ENCODE measurements around the gene RMND5B. TPM values are rescaled to one million over a fixed set of nuclear protein-coding genes. Genes with fewer than 3 reads are reported as not detected.
A peak's percentile ranks its signal among the peaks of the same experiment; 100 is the strongest.

RMND5B gene
- total RNA-seq, 1 experiment from 2014 or later = 48.4 TPM

- H3K36me3 Mint-ChIP-seq (ENCODE audit: insufficient read depth, unreplicated experiment) = peaks cover 86% of the 10 kb centered on the region
- Histone ChIP-seq H3K4me1 (peaks cover 5% of the 10 kb centered on the region), H3K27me3 (replicated peaks; ENCODE audit: control insufficient read depth, insufficient read depth, low read length) (no peaks in the 10 kb centered on the region), H3K4me3 (ENCODE audit: low read depth, low read length) (no peak overlapping the region), H3K9me3 (no peaks in the 10 kb centered on the region), H3K36me3 (ENCODE audit: control insufficient read depth, insufficient read depth, low read length) (peaks cover 5% of the 10 kb centered on the region; the same call in 1 of the 2 replicates)
- ChIA-PET CTCF (interaction anchor here (0.6 to 1.2 kb wide), 3 partner anchors 9 to 73 kb away, joined by 3 to 13 read pairs (median 8); no protein-coding TSS in a partner anchor), POLR2A (no interaction called here)
- no peak for TF ChIP-seq CTCF (IDR thresholded peaks at IDR 0.05; ENCODE audit: insufficient read depth in 1 of 2, low read depth in 1 of 2, low read length in 1 of 2, severe bottlenecking in 1 of 2, unreplicated experiment in 1 of 2)
- H3K4me3 Mint-ChIP-seq (ENCODE audit: unreplicated experiment) = no peak overlapping the region
- BruUV-seq (replicated peaks) = no TSS peak
- intact Hi-C loops (cut with micrococcal nuclease; ENCODE audit: unreplicated experiment) = no loop called here
- H3K27me3 Mint-ChIP-seq (ENCODE audit: insufficient read depth, unreplicated experiment) = no peaks in the 10 kb centered on the region
- H3K9me3 Mint-ChIP-seq (ENCODE audit: unreplicated experiment) = no peaks in the 10 kb centered on the region
- peak overlapping the region; percentile 34 for H3K27ac Mint-ChIP-seq (ENCODE audit: unreplicated experiment)
- DNase-seq = no peak
- H3K4me1 Mint-ChIP-seq (ENCODE audit: low read depth, unreplicated experiment) = no peaks in the 10 kb centered on the region
Measured at GRCh38 chr5:178149199-178149932, 18.6 kb downstream of the RMND5B start.

DNA sequence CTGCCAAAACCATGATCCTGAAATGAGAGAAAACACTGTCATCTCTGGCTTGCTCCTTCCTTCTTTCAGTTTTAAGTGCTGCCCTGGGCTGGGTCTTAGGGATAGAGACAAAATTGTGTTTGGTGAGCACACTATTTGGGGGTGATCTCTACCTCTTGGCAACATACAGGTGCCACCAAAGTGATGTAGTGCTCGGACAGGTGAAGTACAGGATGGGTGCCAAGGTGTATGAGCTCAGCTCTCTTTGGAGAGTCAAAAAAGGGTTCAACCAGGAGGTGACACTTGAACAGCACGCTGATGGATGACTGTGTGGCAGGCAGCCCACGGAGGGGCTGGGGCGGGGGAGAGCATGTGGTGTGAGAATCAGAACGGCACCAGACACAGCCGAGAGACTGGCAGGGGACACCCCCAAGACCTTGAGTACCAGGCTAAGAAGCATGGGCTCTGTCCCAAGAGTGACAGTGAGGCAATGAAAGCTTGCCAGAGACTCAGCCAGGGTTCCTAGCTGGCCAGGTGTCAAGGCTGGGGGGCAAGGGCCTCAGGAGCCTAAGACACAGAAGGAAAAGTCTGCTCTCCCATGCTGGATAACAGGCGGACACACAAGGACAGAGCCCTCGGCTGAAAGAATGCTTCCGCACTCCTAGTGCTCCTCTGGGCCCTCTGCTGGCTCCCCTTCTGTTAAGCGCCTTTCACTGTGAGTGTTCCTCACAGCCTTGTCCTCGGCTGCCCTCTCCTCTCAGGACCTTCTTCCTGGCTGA is 20.3 kb downstream of the RMND5B start:
- no TSS peak for BruUV-seq (replicated peaks)
- ChIA-PET POLR2A (no interaction called here), CTCF (interaction anchor here (1.0 kb wide), 1 partner anchor 75 kb away, joined by 9 read pairs; no protein-coding TSS in a partner anchor)
- peak in 1 of 2 experiments; percentile 51 for DNase-seq
- H3K4me1 ChIP-seq = peaks cover 6% of the 10 kb centered on the region
- H3K36me3 ChIP-seq (ENCODE audit: control insufficient read depth, insufficient read depth, low read length) = peaks cover 4% of the 10 kb centered on the region; the same call in 1 of the 2 replicates
- Mint-ChIP-seq H3K27ac (ENCODE audit: unreplicated experiment) (no peak overlapping the region), H3K4me1 (ENCODE audit: low read depth, unreplicated experiment) (no peaks in the 10 kb centered on the region), H3K4me3 (ENCODE audit: unreplicated experiment) (no peak overlapping the region), H3K27me3 (ENCODE audit: insufficient read depth, unreplicated experiment) (no peaks in the 10 kb centered on the region), H3K36me3 (ENCODE audit: insufficient read depth, unreplicated experiment) (peaks cover 76% of the 10 kb centered on the region), H3K9me3 (ENCODE audit: unreplicated experiment) (no peaks in the 10 kb centered on the region)
- no peak overlapping the region for H3K4me3 ChIP-seq (ENCODE audit: low read depth, low read length)
- intact Hi-C loops (cut with micrococcal nuclease; ENCODE audit: unreplicated experiment) = loop anchor here (5.0 kb wide), 1 partner anchor 39 kb away; the partner anchor contains the start of gene N4BP3
- no peaks in the 10 kb centered on the region for H3K27me3 ChIP-seq (replicated peaks; ENCODE audit: control insufficient read depth, insufficient read depth, low read length)
- peak in 1 of 2 experiments; percentile 36 for TF ChIP-seq CTCF (IDR thresholded peaks at IDR 0.05; ENCODE audit: insufficient read depth in 1 of 2, low read depth in 1 of 2, low read length in 1 of 2, severe bottlenecking in 1 of 2, unreplicated experiment in 1 of 2)
- H3K9me3 ChIP-seq = no peaks in the 10 kb centered on the region

Measured in Caco-2 (cell line).